HG03520 (cell line): ENCODE measurements around the gene TPRKB.
"Not testable (repeated sequence)": the region's sequence is repeated elsewhere in the genome, so short reads cannot be mapped to it uniquely, and the experiment has no call there.

Source experiments
- ATAC-seq: cut with Tn5 transposase; IDR thresholded peaks from one replicate; pipeline ENCODE4 v1.9.1; 2021; ENCODE audit warnings: mild to moderate bottlenecking, moderate library complexity; ENCODE audit not compliant: unreplicated experiment

Gene TPRKB

DNA sequence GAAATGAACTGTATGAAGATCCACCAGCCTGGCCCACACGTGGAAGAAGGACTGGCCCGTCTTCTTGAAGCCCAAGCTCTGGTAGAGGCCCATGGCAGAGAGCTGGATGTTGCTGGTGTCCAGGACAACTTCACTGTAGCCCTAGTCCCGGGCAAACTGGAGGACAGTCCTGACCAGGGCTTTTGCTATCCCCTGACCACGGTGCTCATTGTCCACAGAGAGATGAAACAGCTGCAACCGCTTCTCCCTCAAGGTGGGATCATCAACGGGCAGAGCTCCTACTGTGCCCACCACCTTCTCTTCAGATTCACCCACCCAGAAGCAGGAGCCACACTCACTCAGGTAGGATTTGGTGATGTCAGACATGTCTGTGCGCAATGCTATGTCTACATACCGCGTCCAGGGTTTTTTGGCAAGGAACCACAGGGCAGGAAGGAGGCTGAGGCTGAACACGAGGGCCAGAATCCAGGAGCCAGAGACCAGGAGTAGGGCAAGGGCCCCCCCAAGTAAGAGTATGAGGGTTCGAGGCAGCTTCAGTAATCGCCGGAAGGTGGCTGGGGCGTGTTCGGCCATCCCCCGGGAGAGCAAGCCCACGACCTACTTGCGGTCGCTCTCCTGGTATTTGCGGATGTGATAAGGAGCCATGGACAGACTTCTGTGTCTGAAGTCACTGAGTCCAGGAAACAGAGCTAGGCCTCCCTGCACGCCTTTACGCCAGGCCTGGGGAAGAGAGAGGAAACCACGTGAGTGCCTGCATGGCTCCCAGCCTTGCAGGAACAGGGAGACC lies 36.3 kb downstream of the TPRKB start:
- no peak for ATAC-seq

DNA sequence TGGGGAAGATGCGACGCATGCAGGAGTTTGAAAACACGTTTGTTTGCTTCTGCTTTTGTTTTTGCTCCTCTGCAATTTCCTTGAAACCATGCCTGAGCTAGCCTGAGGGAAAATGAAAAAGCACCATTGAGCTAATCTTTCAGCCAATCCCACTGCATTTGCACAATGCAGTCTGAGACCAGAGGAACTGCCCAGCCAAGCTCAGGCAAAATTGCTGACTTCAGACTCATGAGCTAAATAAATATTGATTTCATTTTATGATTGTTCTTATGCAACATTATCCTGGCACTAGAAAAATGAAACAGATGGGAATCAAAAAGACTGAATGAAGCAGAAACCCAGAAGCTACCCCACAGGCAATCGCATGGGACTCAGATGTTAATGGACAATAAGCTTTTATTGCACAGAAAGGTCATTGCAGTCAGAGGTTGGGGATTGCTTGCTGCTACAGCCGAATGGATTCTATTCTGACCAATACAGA lies 37.0 kb downstream of the TPRKB start:
- ATAC-seq = no peak

DNA sequence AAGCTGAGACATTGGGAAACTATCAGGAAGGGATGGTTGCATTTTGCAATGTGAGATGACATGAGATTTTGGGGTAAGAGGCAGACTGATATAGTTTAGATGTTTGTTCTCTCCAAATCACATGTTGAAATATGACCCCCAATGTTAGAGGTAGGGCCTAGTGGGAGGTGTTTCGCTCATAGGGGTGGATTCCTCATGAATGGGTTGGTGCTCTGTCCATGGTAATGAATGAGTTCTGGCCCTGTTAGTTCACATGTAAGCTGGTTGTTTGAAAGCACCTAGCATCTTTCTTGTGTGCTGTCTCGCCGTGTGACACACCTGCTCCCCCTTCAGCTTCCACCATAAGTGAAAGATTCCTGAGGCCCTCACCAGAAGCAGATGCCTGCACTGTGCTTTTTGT lies 37.7 kb downstream of the TPRKB start:
- ATAC-seq = no peak

DNA sequence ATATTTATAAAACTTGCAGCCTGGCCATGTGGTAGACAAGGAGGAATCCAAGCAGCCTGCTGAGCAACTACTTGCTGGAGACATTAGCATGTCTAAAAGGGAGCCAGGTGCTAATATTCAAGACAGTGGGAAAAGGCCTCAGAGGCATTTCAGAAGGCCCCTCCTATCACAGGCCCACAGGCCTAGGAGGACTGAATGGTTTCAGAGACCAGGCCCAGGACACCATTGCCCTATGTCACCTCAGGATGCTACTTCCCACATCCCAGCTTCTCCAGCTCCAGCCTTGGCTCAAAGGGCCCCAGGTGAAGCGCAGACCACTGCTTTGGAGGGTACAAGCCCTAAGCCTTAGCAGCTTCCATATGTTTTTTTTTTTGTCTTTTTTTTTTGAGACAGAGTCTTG lies 39.0 kb downstream of the TPRKB start:
- ATAC-seq = no peak

DNA sequence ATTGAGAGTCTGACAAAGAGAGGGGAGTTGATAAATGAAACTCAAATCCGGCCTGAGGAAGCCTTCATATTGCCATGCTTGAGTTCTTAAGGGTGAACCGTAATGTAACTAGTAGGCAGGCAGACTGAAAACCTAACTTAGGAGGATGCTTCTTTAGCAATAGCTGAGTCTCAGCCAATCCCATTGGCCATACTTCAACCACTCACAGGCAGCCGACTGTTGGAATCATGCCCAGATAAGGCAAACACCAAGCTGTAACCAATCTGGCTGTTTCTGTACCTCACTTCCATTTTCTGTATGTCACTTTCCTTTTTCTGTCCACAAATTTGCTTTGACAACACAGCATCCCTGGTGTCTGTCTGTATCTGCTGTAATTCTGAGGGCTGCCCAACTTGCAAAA lies 39.5 kb downstream of the TPRKB start:
- ATAC-seq = no peak

DNA sequence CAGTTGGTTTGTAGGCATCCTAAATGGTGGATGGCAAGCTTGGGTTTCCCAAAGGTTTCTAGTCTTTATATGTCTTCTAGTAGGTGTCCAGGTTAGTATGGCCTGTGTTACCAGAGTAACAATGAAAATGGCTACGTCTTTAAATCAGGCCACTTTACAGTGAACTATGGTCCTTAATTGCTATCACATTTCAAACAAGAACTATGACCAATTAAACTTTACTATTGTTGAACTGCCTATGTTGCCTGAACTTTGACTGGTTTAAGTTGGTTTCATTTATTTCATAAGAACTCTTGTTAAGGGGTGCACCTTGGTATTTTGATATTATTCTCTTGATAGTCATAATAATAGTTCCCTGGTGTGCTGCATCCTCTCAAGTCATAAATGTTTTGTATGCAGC lies 40.2 kb downstream of the TPRKB start:
- ATAC-seq = not testable (repeated sequence)

DNA sequence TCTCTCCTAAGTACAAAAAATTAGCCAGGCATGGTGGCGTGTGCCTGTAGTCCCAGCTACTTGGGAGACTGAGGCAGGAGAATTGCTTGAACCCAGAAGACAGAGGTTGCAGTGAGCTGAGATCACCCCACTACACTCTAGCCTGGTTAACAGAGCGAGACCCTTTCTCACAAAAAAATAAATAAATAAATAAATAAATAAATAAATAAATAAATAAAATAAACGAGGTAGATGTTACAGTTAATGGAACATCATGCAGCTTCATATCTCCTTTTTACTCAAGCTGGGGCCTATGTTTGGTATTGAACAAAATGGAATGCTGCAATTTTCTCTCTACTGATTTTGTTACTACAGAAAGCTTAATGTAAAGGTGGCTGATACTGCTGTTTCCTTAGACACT lies 40.6 kb downstream of the TPRKB start:
- not testable (repeated sequence) for ATAC-seq

DNA sequence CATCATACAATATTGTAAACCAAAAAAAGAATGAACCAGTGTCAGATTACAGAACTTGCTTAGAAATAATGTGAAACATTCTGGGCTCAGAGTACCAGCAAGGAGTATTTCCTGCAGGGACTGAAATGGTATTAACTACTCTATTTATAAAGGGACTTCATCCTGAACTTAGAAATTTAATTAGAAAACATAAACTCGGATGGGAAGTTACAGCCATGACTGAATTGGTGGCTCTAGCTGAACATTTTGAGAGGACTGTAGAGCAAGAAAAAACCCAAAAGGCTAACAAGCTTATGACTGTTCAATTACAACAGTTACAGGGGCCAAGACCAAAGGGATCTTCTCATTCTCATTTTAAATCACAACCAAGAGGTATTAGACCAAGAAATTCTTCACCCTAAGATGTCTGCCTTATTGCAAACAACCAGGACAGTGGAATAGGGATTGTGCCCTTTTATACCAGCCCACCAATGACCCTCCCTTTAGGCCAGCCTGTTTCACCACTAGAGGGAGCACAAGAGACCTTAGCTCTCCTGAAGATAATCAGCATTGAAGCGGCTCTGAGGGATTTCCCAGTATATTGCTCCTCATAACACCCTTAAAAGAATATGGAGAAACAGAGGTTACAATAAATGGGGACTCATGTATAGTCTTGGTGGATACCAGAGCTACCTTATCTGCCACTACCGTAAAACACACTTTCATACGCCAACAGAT lies 46.6 kb downstream of the TPRKB start:
- ATAC-seq = not testable (repeated sequence)

DNA sequence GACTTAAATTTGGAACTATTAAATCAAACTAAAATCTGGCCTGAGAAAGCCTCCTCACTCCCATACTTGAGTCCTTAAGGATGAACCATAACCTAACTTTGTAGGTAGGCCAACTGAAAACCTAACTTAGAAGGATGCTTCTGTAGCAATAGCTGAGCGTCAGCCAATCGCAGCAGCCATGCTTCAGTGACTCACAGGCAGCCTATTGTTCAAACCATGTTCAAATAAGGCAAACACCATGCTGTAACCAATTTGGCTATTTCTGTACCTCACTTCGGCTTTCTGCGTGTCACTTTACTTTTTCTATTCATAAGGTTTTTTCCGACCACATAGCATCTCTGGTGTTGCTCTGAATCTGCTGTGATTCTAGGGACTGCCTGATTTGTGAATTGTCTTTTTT lies 48.7 kb downstream of the TPRKB start:
- ATAC-seq = not testable (repeated sequence)

DNA sequence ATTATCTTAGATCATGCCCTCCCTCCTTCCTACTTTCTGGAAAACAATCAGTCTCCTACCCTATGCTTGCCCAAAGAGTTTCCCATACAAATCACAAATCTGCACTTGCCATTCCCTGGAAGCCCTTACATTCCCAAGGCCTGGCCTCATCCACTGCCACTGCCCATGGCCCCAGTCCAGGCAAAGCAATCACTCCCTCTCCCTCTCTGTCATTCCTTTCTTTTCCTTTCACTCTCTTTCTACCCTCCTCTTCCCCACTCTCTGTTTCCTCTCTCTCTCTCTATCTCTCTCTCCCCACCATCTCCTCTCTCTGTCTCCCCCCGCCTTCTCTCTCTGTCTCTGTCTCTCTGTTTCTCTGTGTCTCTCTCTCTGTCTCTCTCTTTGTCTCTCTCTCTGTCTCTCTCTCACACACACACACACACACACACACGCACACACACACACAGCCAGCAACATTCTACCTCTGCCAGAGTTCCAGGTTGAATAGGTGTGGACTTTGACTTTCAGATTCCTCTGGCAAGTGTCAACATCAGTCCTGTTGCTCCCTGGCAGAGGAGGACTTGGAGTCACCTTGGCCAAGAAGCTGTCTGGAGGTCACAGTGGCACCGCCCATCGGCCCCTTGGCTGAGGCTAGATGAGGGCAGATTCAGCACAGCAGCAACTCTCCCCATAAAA lies 51.2 kb downstream of the TPRKB start:
- no peak for ATAC-seq

DNA sequence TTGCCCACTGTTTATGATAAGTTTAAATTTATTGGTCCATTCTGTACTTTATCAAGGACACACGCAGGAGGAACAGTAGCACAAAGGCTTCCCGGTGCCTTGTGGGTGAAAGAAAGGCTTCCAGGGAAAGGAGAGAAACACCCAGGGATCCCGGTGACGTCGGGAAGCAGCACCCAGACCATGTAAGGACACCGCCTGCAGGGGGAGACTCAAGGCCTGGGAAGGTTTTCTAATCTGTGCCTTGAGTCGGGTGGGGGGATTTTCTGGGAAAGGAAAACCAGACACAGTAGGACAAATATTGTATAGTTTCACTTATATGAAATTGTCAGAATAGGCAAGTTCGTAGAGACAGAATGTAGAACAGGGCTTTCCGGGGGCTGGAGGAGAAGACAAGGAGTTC lies 52.2 kb downstream of the TPRKB start:
- not testable (repeated sequence) for ATAC-seq

DNA sequence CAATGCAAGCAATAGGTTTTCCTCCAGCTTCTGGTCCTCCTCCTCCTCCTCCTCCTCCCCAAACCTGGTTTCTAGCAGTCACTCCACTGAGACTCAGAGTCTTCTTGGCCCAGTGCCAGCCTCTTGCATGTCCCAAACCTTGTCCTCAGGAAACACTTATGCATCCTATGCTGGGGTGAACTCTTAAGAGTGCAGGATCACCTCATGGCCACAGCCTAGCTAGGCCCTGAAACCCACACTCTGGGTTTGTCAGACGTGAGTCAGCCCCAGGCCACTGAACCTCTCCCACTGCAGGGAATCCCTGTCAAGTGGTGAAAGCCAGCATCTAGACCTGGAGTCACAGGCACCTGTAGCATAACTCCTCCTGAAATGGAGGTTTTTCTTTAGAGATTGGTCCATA lies 52.8 kb downstream of the TPRKB start:
- ATAC-seq = not testable (repeated sequence)

DNA sequence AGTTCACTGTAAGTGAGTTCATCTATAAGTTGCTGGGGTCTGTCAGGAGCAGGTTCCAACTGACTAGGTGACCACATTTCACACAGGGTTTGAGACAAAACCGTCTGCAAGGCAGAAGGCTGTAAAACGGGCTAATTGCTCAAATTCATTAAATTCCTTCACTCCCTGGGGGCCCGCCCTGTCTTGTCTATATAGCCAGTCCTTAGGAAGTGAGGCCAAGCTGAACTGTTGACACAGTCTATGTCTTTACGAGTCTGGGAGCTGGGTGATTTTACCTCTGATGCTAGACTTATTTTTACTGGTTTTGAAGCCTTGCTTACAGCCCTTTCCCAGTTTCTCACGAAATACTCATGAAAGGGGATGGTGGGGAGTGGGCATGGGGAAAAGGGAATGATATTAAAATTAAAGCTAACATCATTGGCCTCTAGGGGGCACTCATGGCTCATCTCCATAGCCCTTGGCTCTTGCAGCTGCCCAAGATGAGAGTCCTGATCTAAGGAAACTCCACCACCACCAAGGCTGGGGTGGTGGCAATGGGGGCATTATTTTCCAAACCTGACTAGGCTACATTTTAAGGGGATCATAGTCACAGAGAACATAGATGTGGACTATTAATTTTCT lies 57.1 kb downstream of the TPRKB start:
- ATAC-seq = not testable (repeated sequence)
